ENCODE data around the gene KRT4.

The KRT4 gene

DNA sequence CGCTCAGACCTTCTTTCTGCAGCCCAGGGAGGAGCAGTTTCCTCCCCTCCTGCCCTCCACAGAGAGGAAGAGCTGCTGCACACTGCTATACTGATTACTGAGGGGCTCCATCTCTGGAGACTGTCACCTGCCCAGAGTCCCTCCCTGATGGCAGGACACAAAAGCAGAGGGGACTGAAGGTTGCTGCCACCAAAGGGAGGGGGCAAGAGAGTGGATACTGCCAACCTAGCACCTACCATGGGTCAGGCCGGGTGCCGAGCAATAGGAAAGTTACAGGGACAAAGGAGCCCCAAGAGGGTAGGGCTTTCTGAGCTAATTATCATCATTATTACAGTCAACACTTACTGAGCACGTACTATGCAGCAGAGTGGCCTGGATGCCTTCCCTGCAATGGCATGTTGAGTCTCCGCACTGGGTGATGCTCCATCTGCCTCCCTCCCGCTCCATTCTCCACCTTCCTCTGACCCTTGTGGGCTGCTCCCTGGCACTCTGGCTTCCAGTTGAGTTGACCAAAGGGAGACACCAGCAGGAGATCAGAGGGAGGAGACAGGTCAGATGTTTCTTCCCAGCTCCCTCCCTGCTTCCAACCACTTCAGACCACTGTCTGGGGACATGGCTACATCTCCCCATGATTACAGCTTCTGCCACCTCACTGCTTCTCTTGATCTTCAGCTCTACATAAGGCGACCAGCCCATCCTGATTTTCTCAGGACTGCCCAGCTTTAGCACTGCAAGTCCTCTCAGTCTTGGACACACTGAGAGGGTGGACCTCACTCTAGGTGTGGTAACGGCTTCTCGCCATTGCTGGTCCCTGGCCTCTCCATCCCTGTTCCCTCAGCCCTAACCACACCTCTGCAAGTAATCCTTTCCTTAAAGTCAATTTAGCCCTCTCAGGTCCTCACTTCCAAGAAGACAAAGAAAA, 22.8 kb upstream of the KRT4 start:
- DNase-seq (ENCODE audit: low read depth in 2 of 3, low spot score in 2 of 3): no peak

DNA sequence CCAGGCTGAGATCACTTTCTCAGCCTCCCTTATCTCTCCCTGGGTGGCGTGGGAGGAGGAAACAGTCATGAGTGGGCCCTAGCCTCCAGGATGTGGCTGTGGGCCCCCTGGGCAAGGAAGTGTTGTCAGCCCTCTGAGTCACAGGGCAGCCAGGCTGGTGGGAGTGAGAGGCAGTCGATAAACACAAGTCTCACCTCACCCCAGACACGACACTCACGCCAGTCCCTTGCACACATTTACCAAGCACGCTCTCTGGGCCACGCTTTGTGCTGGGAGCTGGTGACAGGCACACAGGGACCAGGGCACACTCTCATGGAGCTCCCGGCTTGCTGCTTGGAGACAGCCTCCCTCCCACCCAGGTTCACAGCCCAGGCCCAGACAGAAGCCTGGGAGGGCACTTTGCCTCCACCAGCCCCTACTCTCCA, 22.1 kb upstream of the KRT4 start:
- DNase-seq (ENCODE audit: low read depth in 2 of 3, low spot score in 2 of 3): peak; percentile 50 to 65 (median 56)

DNA sequence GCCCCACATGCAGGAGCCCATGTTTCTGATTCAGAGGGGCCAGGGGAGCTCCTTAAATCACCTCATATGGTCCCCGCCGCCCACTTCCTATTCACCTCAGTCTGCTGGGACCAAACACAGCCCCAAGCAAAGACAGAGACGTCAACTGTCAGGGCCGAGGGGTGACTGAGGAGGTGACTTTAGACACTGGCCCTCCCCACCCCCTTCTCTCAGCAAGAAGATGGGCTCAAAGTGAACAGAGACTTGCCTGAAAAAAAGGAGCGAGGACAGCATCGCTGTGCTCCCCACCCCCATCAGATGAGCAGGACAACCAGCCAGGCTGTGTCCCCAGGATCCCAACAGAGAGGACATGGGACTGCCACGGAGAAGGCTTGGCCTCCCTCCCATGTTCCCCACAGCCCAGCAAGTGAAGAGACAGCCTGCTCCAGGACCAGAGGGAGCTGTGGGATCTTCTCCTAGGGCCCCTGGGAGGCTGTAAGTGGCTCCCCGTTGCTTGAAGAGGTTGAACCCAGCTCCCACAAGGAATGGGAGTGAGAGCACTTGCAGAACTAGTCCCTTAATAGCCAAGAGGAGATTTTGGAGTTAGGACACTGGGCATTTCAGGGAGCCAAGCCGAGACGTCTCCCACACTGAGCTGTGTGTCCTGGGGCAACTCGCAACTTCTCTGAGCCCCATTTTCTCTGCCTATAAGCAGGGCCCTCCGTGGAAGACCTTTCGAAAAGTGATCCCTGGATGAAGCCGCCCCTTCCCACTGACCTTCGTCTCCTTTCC, 21.5 kb upstream of the KRT4 start:
- no peak for DNase-seq (ENCODE audit: low read depth in 2 of 3, low spot score in 2 of 3)

DNA sequence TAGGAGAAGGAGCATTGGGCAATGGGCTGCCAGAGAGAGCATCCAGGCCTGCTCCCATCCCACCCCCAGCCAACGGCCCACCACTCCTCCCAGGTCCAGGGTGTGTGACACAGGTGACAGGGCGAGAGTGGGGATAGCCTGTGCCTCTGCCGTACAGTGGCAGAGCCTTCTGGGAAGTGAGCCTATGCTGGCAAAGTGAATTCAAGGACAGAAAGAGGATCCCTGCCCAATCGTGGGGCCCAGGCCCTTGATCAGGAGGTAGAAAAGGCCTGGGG, 20.7 kb upstream of the KRT4 start:
- no peak for DNase-seq (ENCODE audit: low read depth in 2 of 3, low spot score in 2 of 3)

DNA sequence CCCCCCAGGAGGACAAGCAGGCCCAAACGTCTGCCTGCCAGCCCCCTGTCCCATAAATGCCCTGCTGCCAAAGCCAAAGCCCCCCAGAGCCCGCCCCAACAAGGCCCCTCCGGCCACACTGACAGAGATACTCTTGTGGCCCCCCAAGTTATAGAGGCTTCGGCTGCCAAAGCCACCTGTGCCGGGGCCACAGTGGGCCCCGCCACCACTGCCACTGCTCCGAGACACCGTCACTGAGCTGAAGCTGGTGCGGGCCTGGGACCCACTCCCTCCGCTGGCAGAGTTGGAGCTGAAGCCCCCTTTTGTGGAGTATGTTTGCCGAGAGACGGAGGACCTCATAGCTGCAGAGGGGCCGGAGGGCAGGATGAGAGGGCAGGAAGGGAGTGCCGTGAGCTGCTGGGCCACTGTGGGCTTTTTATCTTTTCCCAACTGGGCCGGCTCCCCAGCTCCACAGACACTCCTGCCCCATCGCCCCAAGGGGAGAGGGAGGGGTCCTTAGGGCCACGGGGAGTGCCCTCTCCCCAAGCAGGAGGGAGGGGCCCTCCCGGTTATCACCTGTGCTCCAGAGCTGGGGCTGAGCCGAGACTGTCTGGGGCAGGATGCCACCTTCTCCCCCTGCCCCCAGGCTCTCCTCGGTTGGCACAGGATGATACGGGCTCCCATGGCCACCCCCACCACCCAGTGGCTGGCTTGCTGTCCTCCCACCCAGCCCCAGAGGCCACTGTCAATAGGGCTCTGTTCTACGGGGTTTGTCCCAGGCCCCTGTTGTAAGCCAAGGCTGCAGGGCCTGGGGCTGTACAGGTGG, 20.2 kb upstream of the KRT4 start, which contains the start of gene KRT79:
Gene KRT79, minus strand, starts transcription at position 390 of the 805 bp plus-strand sequence. Its CDS starts 51 bp downstream, at position 339.
- no peak for DNase-seq (ENCODE audit: low read depth in 2 of 3, low spot score in 2 of 3)

DNA sequence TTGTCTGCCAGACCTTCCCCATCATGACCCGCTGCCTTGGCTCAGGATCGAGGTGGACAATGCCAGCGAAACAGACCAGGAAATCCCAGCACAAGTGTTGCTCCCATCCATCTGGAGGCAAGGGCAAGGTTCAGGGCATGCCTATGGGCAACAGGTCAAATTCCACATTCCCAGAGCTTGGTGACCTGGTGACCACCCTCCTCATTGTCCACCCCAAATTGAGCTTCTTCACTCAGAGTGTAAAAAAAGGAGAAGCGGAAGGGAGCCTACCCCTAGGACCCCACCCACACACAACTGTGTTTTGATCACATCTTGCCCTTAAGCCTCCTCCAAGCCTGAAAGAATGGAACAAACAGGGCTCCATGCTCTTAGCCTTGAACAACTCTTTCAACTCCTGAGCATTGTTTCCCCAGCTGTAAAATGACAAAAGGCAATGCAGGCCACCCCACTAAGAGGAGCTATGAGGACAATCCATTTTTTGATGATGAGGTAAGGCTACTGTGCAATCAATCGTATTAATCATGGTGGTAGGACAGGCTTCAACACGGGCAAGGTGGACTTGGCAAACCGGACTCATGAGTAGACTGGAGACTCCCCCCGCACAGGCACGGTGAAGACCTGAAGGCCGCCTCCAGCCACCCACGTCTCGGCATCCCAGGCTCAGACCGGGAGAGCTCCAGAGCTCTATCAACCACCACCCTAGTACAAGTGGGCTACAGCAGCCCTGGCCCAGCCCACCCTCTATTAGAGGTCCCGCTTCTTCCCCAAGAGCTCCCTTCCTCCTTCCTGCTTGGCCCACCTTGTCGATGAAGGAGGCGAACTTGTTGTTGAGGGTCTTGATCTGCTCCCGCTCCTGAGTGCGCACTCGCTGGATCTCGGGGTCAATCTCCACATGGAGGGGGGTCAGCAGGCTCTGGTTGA, 19.3 kb upstream of the KRT4 start:
- DNase-seq (ENCODE audit: low read depth in 2 of 3, low spot score in 2 of 3): no peak

DNA sequence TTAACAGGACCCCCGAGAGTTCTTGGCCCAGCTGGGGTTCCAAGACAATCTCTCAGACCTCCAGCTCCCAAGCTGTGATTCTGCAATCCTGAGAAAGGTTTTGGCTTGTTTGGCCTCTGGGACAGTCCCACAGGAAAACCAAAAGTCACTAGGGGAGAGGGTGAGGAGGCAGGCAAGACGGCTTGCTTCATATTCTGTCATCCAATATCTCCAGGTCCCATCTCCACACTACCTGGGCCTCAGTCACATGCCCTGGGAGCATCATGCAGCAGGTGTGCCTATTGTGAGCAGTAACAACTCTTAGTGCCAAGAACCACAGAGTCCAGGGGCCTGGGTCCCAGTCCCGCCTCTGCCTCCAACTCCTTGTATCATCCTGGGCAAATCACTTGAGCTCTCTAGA, 18.5 kb upstream of the KRT4 start:
- no peak for DNase-seq (ENCODE audit: low read depth in 2 of 3, low spot score in 2 of 3)

DNA sequence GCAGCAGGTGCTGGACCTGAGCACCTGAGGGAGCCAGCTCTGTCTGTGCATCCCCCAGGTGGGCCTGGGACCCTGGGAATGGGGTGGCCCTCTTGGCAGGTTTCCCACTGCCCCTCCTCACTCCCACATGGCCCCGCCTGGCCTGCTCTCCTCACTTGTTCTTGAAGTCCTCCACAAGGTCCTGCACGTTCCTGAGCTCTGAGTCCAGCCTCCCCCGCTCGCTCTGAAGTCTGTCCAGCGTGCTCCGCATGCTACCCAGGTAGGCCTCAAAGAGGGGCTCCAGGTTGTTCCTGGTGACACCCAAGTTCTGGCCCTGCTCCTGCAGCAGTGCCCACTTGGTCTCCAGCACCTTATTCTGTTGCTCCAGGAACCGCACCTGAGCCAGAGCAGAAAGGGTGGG, 17.3 kb upstream of the KRT4 start:
- DNase-seq (ENCODE audit: low read depth in 2 of 3, low spot score in 2 of 3): no peak

DNA sequence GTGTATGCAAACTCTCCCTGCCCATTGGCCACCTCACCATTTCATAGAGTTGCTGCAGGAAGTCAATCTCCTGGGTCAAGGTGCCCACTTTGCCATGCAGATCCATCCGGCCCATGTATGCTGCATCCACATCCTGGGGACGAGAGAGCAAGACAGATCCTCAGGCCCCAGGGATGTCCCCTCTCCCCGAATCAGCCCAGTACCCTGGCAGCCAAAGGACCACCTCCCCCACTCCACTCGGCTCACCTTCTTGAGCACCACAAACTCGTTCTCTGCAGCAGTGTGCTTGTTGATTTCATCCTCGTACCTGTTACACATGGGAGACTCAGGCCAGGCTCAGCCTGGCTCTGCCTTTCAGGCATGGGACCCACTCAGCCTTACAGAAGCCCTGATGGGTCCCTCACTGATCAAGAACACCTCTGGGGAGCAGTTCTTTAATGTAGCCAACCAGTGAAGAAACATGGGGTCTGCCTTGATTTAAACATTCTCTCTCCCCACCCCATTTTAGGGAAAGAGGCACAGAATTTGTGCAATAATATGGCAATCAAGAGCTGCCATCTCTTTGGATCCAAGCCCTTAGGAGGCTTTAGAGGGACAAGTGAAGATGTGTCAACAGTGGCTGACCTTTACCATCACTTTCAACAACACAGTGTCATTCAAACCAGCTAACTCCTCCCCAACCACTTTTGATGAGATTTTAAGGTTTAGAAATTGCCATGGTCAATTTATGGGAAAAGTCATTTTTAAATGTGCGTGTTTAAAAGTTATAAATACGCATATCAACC, 16.3 kb upstream of the KRT4 start:
- DNase-seq (ENCODE audit: low read depth in 2 of 3, low spot score in 2 of 3): no peak

DNA sequence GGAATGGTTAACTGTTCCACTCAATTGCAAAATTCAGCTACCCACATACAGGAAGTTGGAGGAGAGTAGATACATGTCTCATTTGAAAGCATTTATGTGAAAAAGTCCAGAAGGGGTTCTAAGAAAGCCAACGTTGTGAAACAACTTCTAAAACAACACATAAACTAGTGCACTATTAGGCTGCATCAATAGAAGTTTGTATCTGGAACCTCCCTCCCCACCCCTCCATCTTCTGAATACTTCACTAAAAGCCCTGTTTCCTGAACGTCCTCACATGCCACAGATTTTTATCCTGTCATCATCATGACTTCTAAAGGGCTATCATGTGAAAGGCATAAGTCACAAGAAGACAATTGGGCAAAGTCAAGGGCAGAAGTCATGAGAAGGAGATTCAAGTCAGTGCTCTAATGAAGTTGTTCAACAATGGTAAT, 14.7 kb upstream of the KRT4 start:
- no peak for DNase-seq (ENCODE audit: low read depth in 2 of 3, low spot score in 2 of 3)

DNA sequence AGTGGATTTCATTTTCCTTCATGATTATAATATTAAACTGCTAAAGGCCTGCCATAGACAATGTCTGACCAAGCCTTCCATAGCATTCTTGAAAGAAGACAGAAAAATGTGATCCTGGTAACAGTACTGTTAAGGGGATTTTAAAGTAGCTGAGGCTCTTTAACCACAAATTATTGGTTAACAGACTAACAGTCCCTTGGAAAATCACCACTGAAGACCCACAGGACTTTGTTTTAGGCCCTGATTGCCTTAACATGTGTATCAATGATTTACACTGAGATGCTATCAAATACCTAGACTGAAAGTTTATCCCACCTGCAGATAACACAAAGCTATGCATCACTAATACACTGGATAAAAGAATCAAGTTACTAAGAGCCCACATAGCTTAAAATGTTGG, 14.2 kb upstream of the KRT4 start:
- no peak for DNase-seq (ENCODE audit: low read depth in 2 of 3, low spot score in 2 of 3)

DNA sequence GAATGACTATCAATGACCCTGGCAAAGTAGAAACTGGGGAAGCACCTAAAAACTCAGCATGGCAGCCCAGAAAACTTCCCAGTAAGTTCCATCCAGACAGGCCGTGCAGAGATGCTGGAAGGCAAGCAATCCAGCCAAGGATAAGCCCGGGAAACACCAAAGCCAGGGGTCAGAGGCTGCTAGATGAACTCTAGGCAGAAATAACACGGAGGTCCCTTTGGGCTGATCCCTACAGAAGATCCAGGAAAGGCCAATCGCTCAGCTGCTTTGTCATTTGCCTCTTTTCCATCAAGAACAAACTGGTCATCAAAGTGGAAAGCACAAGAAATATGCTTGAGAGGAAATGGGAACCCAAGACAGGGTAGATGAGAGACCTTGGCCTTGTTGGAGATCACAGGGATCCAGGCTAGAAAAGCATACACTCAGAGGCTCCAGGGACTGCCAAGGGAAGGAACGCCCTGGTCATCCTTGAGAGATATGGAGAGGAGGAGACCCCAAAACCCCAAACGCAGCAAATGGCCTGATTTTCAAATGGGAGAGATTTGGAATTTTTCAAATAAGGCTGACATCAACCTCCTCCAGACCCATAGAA, 13.7 kb upstream of the KRT4 start:
- no peak for DNase-seq (ENCODE audit: low read depth in 2 of 3, low spot score in 2 of 3)

DNA sequence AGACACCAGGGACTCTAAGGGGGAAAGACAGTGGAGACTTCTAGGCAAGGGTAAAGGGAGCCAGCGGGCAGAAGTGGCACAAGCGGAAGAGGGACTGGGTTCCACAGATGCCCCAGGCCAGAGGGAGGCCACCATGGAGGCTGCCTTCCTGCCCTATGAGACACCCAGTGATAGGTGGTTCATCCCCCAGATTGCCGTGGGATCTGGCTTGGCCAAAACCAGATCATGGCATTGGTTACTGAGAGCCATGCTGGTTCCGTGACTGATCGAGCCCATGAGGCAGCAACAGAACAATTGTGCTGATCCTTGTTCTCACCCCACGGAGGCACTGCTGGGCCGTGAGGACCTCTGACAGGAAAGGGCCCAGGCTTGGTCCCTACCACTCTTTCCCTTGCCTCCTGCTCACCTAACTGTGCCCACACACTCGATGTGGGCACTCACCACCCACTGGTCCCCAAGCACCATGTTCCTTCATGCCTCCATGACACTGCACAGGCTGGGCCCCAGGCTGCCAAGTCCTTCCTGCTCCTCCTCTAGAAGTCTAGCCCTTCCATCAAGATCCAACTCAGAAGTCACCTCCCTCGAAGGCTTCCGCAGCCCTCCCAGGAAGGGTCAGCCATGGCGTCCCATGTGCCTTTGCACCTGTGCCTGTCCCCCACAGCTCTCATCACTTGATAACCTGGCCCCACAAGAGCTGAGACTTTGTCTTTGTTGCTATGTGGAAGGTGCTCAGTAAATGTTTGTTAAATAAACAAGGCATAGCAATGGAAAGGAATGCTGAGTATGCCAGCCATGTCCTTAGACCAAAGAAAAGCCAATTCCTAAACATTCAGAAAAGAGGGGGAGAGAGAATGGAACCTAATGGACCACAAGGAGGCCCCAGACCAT, 12.9 kb upstream of the KRT4 start:
- DNase-seq (ENCODE audit: low read depth in 2 of 3, low spot score in 2 of 3): no peak

DNA sequence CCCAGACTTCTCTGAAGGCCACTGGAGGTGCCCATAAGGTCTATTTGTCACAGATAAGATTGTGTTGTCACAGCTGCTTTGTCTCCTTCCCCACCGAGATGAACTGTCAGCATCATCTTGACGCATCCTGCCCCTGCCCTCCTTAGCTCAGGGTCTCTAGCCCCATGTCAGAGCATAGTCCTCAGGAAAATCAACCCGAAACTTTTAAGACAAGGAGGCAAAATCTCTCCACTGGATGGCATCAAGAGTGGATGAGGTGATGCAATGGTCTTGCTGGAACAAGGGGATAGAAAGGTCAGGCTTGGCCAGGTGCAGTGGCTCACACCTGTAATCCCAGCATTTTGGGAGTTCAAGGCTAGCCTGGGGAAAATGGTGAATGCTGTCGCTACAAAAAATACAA, 12.0 kb upstream of the KRT4 start:
- DNase-seq (ENCODE audit: low read depth in 2 of 3, low spot score in 2 of 3): no peak

DNA sequence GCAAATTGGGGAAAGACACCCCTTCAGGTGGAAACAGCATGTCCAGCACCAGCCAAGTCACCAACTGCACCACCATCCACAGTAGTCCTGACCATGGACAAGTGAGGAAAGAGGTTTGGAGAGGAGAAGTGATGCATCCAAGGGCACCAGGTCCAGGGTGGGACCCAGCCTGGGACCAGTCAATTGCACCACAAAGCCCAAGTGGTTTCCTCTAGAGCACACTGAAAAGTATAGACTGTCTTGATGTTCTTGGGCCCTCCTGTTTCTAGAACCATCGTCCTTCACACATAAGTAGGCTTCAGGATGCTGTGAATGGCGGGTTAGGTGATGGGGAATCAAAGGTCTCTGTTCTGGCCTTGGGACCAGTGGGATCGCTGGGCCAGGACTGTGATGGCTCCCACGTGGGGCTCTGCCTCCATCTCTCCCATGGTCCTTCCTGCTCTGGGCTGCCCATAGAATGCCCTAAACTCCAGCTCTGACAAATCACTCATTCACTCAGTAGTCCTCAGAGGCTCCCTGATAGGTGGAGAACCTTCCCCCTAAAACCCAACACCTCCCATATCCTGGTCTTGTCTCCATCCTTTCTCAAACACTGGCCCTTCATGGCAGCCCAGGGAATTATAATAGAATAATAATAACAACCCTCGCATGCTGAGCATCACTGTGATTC, 11.0 kb upstream of the KRT4 start:
- no peak for DNase-seq (ENCODE audit: low read depth in 2 of 3, low spot score in 2 of 3)

DNA sequence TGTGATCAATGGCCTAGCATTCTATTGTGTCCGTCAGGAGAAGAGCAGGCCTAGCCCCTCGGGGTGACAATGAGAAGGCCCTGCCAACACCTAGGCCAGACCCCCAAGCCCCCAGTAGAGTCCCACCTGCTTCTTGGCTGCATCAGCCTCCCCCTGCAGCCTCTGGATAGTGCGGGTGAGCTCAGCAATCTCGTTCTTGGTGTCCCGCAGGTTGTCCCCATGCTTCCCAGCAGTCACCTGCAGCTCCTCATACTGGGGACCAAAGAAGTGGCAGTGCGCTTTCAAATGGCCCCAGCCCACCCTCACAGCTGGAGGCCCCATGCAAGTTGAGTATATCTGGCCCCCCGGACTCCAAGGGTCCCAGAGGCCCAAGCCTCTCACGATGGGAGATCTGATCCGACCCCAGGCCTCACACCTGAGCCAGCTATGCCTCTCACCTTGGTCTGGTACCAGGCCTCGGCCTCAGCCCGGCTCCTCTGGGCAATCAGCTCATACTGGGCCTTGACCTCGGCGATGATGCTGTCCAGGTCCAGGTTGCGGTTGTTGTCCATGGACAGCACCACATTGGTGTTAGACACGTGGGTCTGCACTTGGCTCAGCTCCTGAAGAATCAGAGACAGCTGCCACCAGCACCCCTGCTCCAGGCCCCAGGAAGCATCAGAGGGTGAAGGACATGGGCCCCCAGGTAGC, 10.0 kb upstream of the KRT4 start:
- no peak for DNase-seq (ENCODE audit: low read depth in 2 of 3, low spot score in 2 of 3)
